GM12878 (cell line): Measurements from ENCODE around the gene ABCC1. TPM values are rescaled to one million over a fixed set of nuclear protein-coding genes. Genes with fewer than 3 reads are reported as not detected.

Source experiments
- ATF7 ChIP-seq: fragments of 450-650 bp; IDR thresholded peaks from 2 replicates; pipeline ENCODE4 v1.6.1; 2016; ENCODE audit warnings: low read depth, mild to moderate bottlenecking
- BHLHE40 ChIP-seq, 2 experiments: fragments of 450-650 bp in 1 of 2; IDR thresholded peaks; 2 replicates each; pipeline ENCODE4 v1.6.1; 2011 to 2017; ENCODE audit warnings: low read depth in 2 of 2, borderline replicate concordance in 1 of 2, improper control_type of control experiment in 1 of 2, low read length in 1 of 2, mild to moderate bottlenecking in 1 of 2
- EP300 ChIP-seq, 2 experiments: fragments of 150-350 bp in 1 of 2; IDR thresholded peaks; 2 replicates each; pipeline ENCODE4 v1.6.1; 2011 to 2012; ENCODE audit warnings: low read depth in 2 of 2, low read length in 2 of 2, borderline replicate concordance in 1 of 2, improper control_type of control experiment in 1 of 2, inconsistent platforms in 1 of 2; ENCODE audit not compliant: control insufficient read depth in 1 of 2
- FOXK2 ChIP-seq: fragments of 450-650 bp; IDR thresholded peaks from 2 replicates; pipeline ENCODE4 v1.6.1; 2017; ENCODE audit warnings: mild to moderate bottlenecking, moderate library complexity
- FOXM1 ChIP-seq: IDR thresholded peaks from 2 replicates; pipeline ENCODE4 v1.6.1; 2012; ENCODE audit warnings: low read depth, mild to moderate bottlenecking, inconsistent platforms, low read length, moderate library complexity
- HDAC2 ChIP-seq: fragments of 200-600 bp; sonication (generic); IDR thresholded peaks from 2 replicates; pipeline ENCODE4 v1.6.1; 2017
- IKZF2 ChIP-seq, 2 experiments: fragments of 450-650 bp; IDR thresholded peaks; 2 replicates each; pipeline ENCODE4 v1.6.1; 2017; ENCODE audit warnings: mild to moderate bottlenecking in 2 of 2, moderate library complexity in 2 of 2
- KAT2A ChIP-seq: conservative IDR thresholded peaks from 2 replicates; pipeline ENCODE4 v1.6.1; 2011; ENCODE audit warnings: low read depth, low read length; ENCODE audit not compliant: control insufficient read depth
- NRF1 ChIP-seq: conservative IDR thresholded peaks from 2 replicates; pipeline ENCODE4 v1.6.1; 2011; ENCODE audit warnings: mild to moderate bottlenecking, low read depth, low read length, improper control_type of control experiment
- SREBF1 ChIP-seq: IDR thresholded peaks from 2 replicates; pipeline ENCODE4 v1.6.1; 2012; ENCODE audit warnings: mild to moderate bottlenecking, low read length
- STAT3 ChIP-seq: IDR thresholded peaks from 2 replicates; pipeline ENCODE4 v1.6.1; 2011; ENCODE audit warnings: low read depth, low read length, improper control_type of control experiment
- TAF1 ChIP-seq: IDR thresholded peaks from 2 replicates; pipeline ENCODE4 v1.6.1; 2011; ENCODE audit warnings: mild to moderate bottlenecking, low read depth, low read length, borderline replicate concordance
- polyA plus RNA-seq, 11 experiments: library from polyadenylated mRNA; depleted of rRNA in 4 of 11; unstranded in 6 of 11; stranded (reverse) in 5 of 11; fragments of >200 nt; fragmentation: Nextera tagmentation in 4 of 11; fragmentation: Illumina TruSeq in 1 of 11; extraction: Ambion mirVana in 4 of 11; extraction: Trizol in 1 of 11; gene quantifications; 1 replicate in 1 of 11; 2 replicates in 10 of 11; pipeline versions ENCODE4 v1.2.1 to v1.2.3, GENCODE V29; 2011 to 2016; ENCODE audit warnings: inconsistent platforms in 2 of 11, missing spikeins in 2 of 11, low read depth in 1 of 11
- total RNA-seq, 4 experiments: library from RNA; depleted of rRNA in 3 of 4; stranded (reverse); fragments of >200 nt in 3 of 4; fragmentation: Illumina TruSeq in 1 of 4; extraction: Trizol in 1 of 4; gene quantifications; 2 replicates each; pipeline versions ENCODE4 v1.2.1 to v1.2.3, GENCODE V29; 2013 to 2021
- TF ChIP-seq, protein P1 (sequence below): fragments of 450-650 bp; IDR thresholded peaks from 2 replicates; pipeline ENCODE4 v1.6.1; 2016; ENCODE audit warnings: mild to moderate bottlenecking

Gene ABCC1
- total and polyA plus RNA-seq, 10 of the 15 experiments (the other 5 are each of a cell fraction or from before 2014, with no cell fraction given), result 3.2 to 44.6 (median 14.5) TPM

DNA sequence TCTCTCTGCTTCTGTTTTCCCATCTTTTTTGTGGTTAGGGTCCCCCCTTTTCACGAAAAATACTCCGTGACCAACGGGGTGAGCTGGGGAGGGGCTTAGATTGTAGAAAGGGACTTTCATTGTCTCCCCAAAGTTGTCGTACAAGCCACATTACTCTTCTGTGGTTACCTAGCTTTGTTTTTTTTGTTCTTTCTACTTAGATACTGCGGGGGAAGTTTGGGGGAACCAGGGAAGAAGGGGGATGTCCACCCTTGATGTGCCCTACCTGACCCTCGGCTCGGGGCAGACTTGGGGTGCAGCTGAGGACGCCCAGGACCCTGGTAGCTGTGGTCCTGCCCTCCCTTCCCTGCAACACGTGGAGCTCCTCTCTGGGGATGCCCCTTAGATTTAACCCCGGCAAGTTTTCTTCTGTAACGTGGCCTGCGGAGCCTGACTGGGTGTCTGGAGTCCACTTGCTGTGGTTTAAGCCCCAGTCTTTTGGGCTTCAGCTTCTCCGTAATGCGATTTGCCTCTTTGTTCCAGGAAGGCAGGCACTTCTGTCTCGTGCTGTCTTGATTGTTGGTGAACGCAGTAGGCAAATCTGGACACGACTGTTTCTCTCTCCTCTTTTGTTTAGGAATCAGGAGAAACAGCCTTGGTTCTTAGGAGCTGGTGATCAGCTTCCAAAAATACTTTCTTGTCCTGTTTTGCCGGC, 892 bp downstream of the ABCC1 start (continued):
- TF ChIP-seq STAT3, result no peak
- no peak for TF ChIP-seq EP300 (IDR thresholded peaks at IDR 0.05; ENCODE audit: borderline replicate concordance in 1 of 2, control insufficient read depth in 1 of 2, low read depth in 2 of 2, low read length in 2 of 2)
- 0 out of 2 replicates have a peak, but pooled peaks have one; percentile 13 for TF ChIP-seq FOXM1
- TF ChIP-seq HDAC2, result no peak
- TF ChIP-seq KAT2A, result no peak
- TF ChIP-seq NRF1, result no peak
- peak; percentile 38 to 49; a peak in 2 of 4 replicates for TF ChIP-seq IKZF2 (IDR thresholded peaks at IDR 0.05)
- peak; percentile 56 to 71 for TF ChIP-seq BHLHE40 (IDR thresholded peaks at IDR 0.05; ENCODE audit: borderline replicate concordance in 1 of 2, low read depth in 2 of 2, low read length in 1 of 2)
- no peak for TF ChIP-seq TAF1
- TF ChIP-seq ATF7, result peak; percentile 20; the same call in 1 of the 2 replicates
- no peak; the same call in 1 of the 2 replicates for TF ChIP-seq FOXK2
- no peak for TF ChIP-seq SREBF1
- TF ChIP-seq, protein P1, sequence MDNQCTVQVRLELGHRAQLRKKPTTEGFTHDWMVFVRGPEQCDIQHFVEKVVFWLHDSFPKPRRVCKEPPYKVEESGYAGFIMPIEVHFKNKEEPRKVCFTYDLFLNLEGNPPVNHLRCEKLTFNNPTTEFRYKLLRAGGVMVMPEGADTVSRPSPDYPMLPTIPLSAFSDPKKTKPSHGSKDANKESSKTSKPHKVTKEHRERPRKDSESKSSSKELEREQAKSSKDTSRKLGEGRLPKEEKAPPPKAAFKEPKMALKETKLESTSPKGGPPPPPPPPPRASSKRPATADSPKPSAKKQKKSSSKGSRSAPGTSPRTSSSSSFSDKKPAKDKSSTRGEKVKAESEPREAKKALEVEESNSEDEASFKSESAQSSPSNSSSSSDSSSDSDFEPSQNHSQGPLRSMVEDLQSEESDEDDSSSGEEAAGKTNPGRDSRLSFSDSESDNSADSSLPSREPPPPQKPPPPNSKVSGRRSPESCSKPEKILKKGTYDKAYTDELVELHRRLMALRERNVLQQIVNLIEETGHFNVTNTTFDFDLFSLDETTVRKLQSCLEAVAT, result peak; percentile 56; the same call in 1 of the 2 replicates
